Endothelial cell (in vitro differentiated cells): ENCODE measurements around the gene MAML2. TPM values are rescaled to one million over a fixed set of nuclear protein-coding genes. Genes with fewer than 3 reads are reported as not detected.

ENCODE experiments used
- DNase-seq: peaks from one replicate; pipeline ENCODE4 v3.0.0; 2021; ENCODE audit warnings: low spot score
- H3K27ac Mint-ChIP-seq: one replicate; pipeline ENCODE4 v1.8.0; 2021; ENCODE audit warnings: mixed read lengths, inconsistent platforms; ENCODE audit not compliant: unreplicated experiment
- H3K27me3 Mint-ChIP-seq: one replicate; pipeline ENCODE4 v1.8.0; 2021; ENCODE audit warnings: mild to moderate bottlenecking, moderate library complexity, mixed read lengths, inconsistent platforms; ENCODE audit not compliant: unreplicated experiment
- H3K36me3 Mint-ChIP-seq: one replicate; pipeline ENCODE4 v1.8.0; 2021; ENCODE audit warnings: mild to moderate bottlenecking, low read depth, mixed read lengths, inconsistent platforms; ENCODE audit not compliant: unreplicated experiment
- H3K4me1 Mint-ChIP-seq: one replicate; pipeline ENCODE4 v1.8.0; 2021; ENCODE audit warnings: mild to moderate bottlenecking, mixed read lengths, inconsistent platforms; ENCODE audit not compliant: unreplicated experiment
- H3K4me3 Mint-ChIP-seq: one replicate; pipeline ENCODE4 v1.8.0; 2021; ENCODE audit warnings: mild to moderate bottlenecking, mixed read lengths, inconsistent platforms; ENCODE audit not compliant: unreplicated experiment
- H3K9me3 Mint-ChIP-seq: one replicate; pipeline ENCODE4 v1.8.0; 2021; ENCODE audit warnings: mixed read lengths, inconsistent platforms; ENCODE audit not compliant: unreplicated experiment
- CTCF ChIP-seq: fragments of 200-600 bp; sonication (generic); IDR thresholded peaks from one replicate; pipeline ENCODE4 v1.5.0; 2021; ENCODE audit warnings: antibody characterized with exemption; ENCODE audit not compliant: unreplicated experiment
- total RNA-seq: library from RNA; stranded (reverse); fragmentation: NEBNext Ultra II Directional; extraction: Animal tissue kit (Norgen Biotek cat#: 25700); gene quantifications from one replicate; pipeline ENCODE4 v1.2.1, GENCODE V29; 2021; ENCODE audit not compliant: unreplicated experiment

Gene MAML2
- total RNA-seq, 1 donor from 2014 or later: 6.2 TPM

GRCh38 chr11:96330511-96330859, 12.5 kb downstream of the MAML2 start:
- Mint-ChIP-seq H3K27ac (no peak overlapping the region), H3K4me1 (peaks cover 17% of the 10 kb centered on the region)
- no peak for TF ChIP-seq CTCF

DNA sequence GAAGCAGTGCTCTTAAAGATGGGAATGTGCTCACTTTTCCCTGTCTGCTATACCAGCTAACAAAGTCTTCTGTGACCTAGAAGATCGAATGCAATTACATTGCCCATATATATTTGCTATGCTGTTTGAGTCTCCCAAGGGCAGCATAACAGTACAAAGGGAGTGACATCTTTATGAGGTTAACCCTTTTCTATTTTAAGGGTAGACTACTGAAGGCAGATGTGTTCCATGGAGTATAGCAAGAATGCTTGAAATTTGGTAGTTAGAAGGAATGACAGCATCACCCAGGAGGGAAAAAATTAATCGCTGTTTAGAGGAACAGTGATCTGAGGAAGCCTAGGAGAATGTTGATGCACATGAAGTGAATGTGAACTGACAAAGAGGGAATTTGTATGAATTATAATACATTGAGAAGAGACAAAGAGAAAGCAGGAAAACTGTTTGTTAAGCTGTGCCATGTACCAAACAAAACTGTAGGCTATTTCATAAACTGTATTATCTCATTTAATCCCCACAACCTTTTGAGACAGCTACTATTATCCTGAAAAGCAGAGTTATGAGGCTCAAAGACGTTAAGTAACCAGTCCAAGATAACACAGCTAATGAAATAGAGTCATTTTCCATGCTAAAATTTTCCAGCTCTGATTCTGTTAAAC, 13.0 kb downstream of the MAML2 start:
- Mint-ChIP-seq H3K4me3 (no peak overlapping the region), H3K27ac (no peak overlapping the region), H3K27me3 (no peaks in the 10 kb centered on the region), H3K4me1 (peaks cover 17% of the 10 kb centered on the region), H3K9me3 (no peaks in the 10 kb centered on the region), H3K36me3 (no peaks in the 10 kb centered on the region)
- no peak for DNase-seq
- no peak for TF ChIP-seq CTCF

More at GRCh38 chr11:96330511-96330859, 12.5 kb downstream of the MAML2 start:
- Mint-ChIP-seq H3K9me3 (no peaks in the 10 kb centered on the region), H3K4me3 (no peak overlapping the region), H3K36me3 (no peaks in the 10 kb centered on the region), H3K27me3 (no peaks in the 10 kb centered on the region)
- no peak for DNase-seq

GRCh38 chr11:96329419-96329818, 13.6 kb downstream of the MAML2 start:
- no peak for TF ChIP-seq CTCF
- H3K36me3 Mint-ChIP-seq: no peaks in the 10 kb centered on the region
- H3K4me1 Mint-ChIP-seq: peaks cover 17% of the 10 kb centered on the region
- no peaks in the 10 kb centered on the region for H3K9me3 Mint-ChIP-seq
- H3K4me3 Mint-ChIP-seq: no peak overlapping the region
- no peaks in the 10 kb centered on the region for H3K27me3 Mint-ChIP-seq
- H3K27ac Mint-ChIP-seq: no peak overlapping the region
- no peak for DNase-seq

DNA sequence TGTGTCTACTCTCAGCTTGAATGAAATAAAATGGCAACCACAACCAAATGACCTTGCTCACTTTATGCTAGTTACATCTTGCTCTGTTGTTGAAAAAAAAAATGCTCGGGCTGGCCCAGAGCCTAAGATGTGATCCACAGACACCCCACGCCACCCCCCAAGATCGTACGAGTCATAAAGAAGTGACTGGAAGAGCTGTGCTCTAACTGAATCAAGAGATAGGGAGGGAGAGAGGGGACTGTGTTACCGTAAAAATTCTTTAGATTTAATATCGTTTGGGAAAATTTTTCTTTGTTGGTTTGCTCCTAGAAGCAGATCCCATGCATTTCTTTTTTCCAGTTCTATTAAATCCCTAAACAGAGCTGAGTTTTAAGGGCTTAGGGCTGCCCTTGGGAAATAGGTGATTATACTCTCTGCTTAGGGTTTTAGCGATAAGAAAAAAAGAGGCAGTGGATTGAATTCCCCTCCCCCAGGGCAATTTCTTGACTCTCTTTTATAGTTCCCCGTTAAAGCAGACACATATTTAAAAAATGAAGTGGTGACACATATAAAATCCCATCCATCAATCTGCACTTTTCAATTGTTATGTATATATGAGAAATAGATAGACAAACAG, 14.5 kb downstream of the MAML2 start:
- H3K4me1 Mint-ChIP-seq: peaks cover 17% of the 10 kb centered on the region
- no peaks in the 10 kb centered on the region for H3K27me3 Mint-ChIP-seq
- H3K9me3 Mint-ChIP-seq: no peaks in the 10 kb centered on the region
- no peaks in the 10 kb centered on the region for H3K36me3 Mint-ChIP-seq
- no peak for TF ChIP-seq CTCF
- no peak overlapping the region for H3K4me3 Mint-ChIP-seq
- H3K27ac Mint-ChIP-seq: no peak overlapping the region
- DNase-seq: no peak

- H3K4me1 Mint-ChIP-seq: peaks cover 12% of the 10 kb centered on the region
Measured at GRCh38 chr11:96326959-96327358, 16.0 kb downstream of the MAML2 start.

More at GRCh38 chr11:96326959-96327358, 16.0 kb downstream of the MAML2 start:
- no peak overlapping the region for H3K27ac Mint-ChIP-seq
- no peaks in the 10 kb centered on the region for H3K9me3 Mint-ChIP-seq
- H3K27me3 Mint-ChIP-seq: no peaks in the 10 kb centered on the region
- H3K36me3 Mint-ChIP-seq: no peaks in the 10 kb centered on the region
- TF ChIP-seq CTCF: no peak
- no peak overlapping the region for H3K4me3 Mint-ChIP-seq
- DNase-seq: no peak
